ENCODE data around the gene MLEC.

Gene MLEC

DNA sequence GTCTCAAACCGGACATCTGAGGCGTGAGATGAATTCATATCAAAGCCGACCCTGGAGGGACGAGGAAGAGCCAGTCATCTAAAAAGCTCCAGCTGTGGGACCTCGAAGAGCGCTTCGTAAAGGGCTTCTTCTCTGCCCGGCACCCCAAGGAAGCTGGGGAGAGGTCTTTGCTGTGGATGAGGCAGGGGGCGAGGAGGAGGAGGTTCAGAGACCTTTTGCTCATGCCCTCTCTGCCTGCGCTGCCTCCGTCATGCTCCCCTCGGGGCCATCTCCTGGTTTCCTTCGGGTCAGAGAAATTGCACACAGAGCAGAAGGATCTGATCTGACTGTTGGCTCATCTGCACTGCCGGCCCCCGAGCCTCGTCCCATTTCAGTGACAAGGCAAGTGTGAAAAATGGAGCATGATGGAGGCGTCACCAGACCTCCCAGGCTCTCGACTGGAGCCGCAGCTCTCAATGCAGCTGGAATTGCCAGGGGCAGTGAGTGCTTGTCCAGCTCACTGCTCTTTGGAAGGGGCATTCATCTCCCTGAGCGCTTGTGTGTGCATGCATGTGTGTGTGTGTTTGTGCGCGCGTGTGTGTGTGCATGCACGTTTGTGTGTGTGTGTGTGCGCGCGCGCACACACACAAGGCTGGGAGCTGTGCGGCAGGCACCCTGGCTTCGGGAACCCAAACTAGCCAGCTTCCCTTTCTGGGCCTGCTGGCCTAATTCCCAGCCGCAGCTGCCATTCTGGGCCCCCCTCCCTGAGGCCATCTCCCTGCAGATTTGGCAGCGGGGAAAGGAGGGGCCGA is 37.3 kb upstream of the MLEC start:
- Histone ChIP-seq H3K36me3 (replicated peaks; ENCODE audit: insufficient read depth, low read length) (no peaks in the 10 kb centered on the region), H3F3A (ENCODE audit: insufficient read depth, low read length) (no peaks in the 10 kb centered on the region), H3K9ac (ENCODE audit: low read length) (no peak overlapping the region), H3K4me1 (ENCODE audit: low read length) (no peaks in the 10 kb centered on the region), H3K4me2 (ENCODE audit: low read depth, low read length) (peak overlapping the region; percentile 60), H3K9me2 (replicated peaks; ENCODE audit: insufficient read depth, low read length) (no peaks in the 10 kb centered on the region), H3K9me3 (replicated peaks; ENCODE audit: insufficient read depth, low read length) (no peaks in the 10 kb centered on the region), H3K27ac (ENCODE audit: low read length) (no peak overlapping the region), H3K27me3 (replicated peaks; ENCODE audit: insufficient read depth, low read length) (peaks cover 29% of the 10 kb centered on the region), H2AFZ (ENCODE audit: low read length) (no peak overlapping the region), H4K20me1 (ENCODE audit: insufficient read depth, low read length) (no peaks in the 10 kb centered on the region), H3K4me3 (ENCODE audit: low read length) (no peak overlapping the region), H3K79me2 (ENCODE audit: low read length) (no peaks in the 10 kb centered on the region)
- no peak for DNase-seq
- TF ChIP-seq EZH2 (optimal IDR thresholded peaks at IDR 0.05; ENCODE audit: low read depth, low read length) (no peak), EZH2phosphoT487 (IDR thresholded peaks at IDR 0.05; ENCODE audit: low read length) (no peak)
- TF ChIP-seq, protein P1, sequence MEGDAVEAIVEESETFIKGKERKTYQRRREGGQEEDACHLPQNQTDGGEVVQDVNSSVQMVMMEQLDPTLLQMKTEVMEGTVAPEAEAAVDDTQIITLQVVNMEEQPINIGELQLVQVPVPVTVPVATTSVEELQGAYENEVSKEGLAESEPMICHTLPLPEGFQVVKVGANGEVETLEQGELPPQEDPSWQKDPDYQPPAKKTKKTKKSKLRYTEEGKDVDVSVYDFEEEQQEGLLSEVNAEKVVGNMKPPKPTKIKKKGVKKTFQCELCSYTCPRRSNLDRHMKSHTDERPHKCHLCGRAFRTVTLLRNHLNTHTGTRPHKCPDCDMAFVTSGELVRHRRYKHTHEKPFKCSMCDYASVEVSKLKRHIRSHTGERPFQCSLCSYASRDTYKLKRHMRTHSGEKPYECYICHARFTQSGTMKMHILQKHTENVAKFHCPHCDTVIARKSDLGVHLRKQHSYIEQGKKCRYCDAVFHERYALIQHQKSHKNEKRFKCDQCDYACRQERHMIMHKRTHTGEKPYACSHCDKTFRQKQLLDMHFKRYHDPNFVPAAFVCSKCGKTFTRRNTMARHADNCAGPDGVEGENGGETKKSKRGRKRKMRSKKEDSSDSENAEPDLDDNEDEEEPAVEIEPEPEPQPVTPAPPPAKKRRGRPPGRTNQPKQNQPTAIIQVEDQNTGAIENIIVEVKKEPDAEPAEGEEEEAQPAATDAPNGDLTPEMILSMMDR (IDR thresholded peaks at IDR 0.05; ENCODE audit: low read length), result no peak; the same call in 1 of the 2 replicates

DNA sequence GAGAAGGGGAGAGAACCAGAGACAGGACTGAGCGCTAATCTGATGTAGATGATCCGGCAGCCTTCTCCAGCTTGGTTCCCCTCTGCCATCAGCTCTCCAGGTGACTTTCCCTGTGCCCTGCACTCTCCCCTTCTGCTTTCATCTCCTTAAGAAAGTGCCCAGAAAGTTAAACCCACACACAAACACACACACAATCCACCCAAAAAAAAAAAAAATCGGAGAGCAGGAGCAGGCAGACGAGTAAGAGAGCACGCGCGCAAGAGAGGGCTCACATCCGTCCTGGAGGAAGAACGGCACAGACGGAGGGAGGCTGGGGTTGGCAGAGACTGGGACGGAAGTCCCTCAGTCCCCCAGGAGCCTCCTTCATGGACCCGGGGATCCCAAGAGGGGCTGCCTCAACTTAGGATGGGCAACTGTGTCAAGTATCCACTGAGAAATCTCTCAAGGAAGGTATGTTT is 36.7 kb upstream of the MLEC start:
- H4K20me1 ChIP-seq (ENCODE audit: insufficient read depth, low read length), result no peaks in the 10 kb centered on the region
- no peaks in the 10 kb centered on the region for H3K9me3 ChIP-seq (replicated peaks; ENCODE audit: insufficient read depth, low read length)
- H3K4me3 ChIP-seq (ENCODE audit: low read length), result no peak overlapping the region
- no peaks in the 10 kb centered on the region for H3K4me1 ChIP-seq (ENCODE audit: low read length)
- no peaks in the 10 kb centered on the region for H3F3A ChIP-seq (ENCODE audit: insufficient read depth, low read length)
- H3K79me2 ChIP-seq (ENCODE audit: low read length), result no peaks in the 10 kb centered on the region
- peaks cover 29% of the 10 kb centered on the region for H3K27me3 ChIP-seq (replicated peaks; ENCODE audit: insufficient read depth, low read length)
- H2AFZ ChIP-seq (ENCODE audit: low read length), result no peak overlapping the region
- H3K27ac ChIP-seq (ENCODE audit: low read length), result no peak overlapping the region
- H3K4me2 ChIP-seq (ENCODE audit: low read depth, low read length), result no peak overlapping the region
- no peak for DNase-seq
- no peak overlapping the region for H3K9ac ChIP-seq (ENCODE audit: low read length)
- no peaks in the 10 kb centered on the region for H3K36me3 ChIP-seq (replicated peaks; ENCODE audit: insufficient read depth, low read length)
- no peaks in the 10 kb centered on the region for H3K9me2 ChIP-seq (replicated peaks; ENCODE audit: insufficient read depth, low read length)
- TF ChIP-seq, protein P1 (IDR thresholded peaks at IDR 0.05; ENCODE audit: low read length), result no peak
- TF ChIP-seq EZH2phosphoT487 (IDR thresholded peaks at IDR 0.05; ENCODE audit: low read length) (no peak), EZH2 (optimal IDR thresholded peaks at IDR 0.05; ENCODE audit: low read depth, low read length) (no peak)

DNA sequence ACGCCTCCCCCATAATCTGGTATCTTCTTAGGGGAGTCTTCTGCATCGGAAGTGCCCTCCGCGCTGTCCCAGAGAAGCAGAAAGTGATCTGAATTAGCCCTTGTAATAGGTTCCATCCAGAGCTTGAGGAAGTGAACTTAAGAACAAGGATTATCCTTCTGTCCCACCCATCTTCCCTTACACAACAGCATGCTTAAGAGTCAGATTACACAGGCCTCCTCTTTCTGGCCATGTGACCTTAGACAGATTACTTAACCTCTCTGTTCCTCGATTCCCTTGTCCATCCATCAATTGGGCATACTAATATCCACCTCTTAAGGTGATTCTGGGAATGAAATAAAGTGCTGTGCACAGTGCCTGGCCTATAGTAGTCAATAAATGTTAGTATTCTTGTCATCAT is 35.1 kb upstream of the MLEC start:
- no peak for DNase-seq
- Histone ChIP-seq H2AFZ (ENCODE audit: low read length) (no peak overlapping the region), H3K4me2 (ENCODE audit: low read depth, low read length) (no peak overlapping the region), H3K9me2 (replicated peaks; ENCODE audit: insufficient read depth, low read length) (no peaks in the 10 kb centered on the region), H3F3A (ENCODE audit: insufficient read depth, low read length) (no peaks in the 10 kb centered on the region), H3K9me3 (replicated peaks; ENCODE audit: insufficient read depth, low read length) (no peaks in the 10 kb centered on the region), H4K20me1 (ENCODE audit: insufficient read depth, low read length) (no peaks in the 10 kb centered on the region), H3K4me1 (ENCODE audit: low read length) (no peaks in the 10 kb centered on the region), H3K9ac (ENCODE audit: low read length) (no peak overlapping the region), H3K79me2 (ENCODE audit: low read length) (no peaks in the 10 kb centered on the region), H3K27me3 (replicated peaks; ENCODE audit: insufficient read depth, low read length) (peaks cover 29% of the 10 kb centered on the region), H3K4me3 (ENCODE audit: low read length) (no peak overlapping the region), H3K36me3 (replicated peaks; ENCODE audit: insufficient read depth, low read length) (no peaks in the 10 kb centered on the region), H3K27ac (ENCODE audit: low read length) (no peak overlapping the region)
- TF ChIP-seq EZH2 (optimal IDR thresholded peaks at IDR 0.05; ENCODE audit: low read depth, low read length) (no peak), EZH2phosphoT487 (IDR thresholded peaks at IDR 0.05; ENCODE audit: low read length) (no peak)
- TF ChIP-seq, protein P1 (IDR thresholded peaks at IDR 0.05; ENCODE audit: low read length), result no peak
